Kidney (tissue), 14 donors: ENCODE measurements around the gene TEX14. TPM values are rescaled to one million over a fixed set of nuclear protein-coding genes. Genes with fewer than 3 reads are reported as not detected.

Source experiments
- DNase-seq, 5 donors: peaks; one replicate each; pipeline ENCODE4 v3.0.0-alpha.2; 2013 to 2020
- FAIRE-seq: peaks from 2 replicates; lab custom pipeline; 2012; peaks lifted over from hg19 to GRCh38; lab: Jason Lieb, UNC
- H3K27ac ChIP-seq, 2 donors: one replicate each; pipeline ENCODE4 v1.7.0; 2013; ENCODE audit warnings: low read depth in 2 of 2, low read length in 2 of 2, inconsistent platforms in 1 of 2
- H3K27me3 ChIP-seq: one replicate; pipeline ENCODE4 v1.7.1; 2013; ENCODE audit warnings: low read length, inconsistent platforms; ENCODE audit not compliant: control insufficient read depth, insufficient read depth
- H3K36me3 ChIP-seq, 3 donors: one replicate each; pipeline versions ENCODE4 v1.7.0 to v1.7.1; 2013; ENCODE audit warnings: low read length in 3 of 3, control low read depth in 1 of 3, inconsistent platforms in 1 of 3; ENCODE audit not compliant: insufficient read depth in 3 of 3, control insufficient read depth in 2 of 3
- H3K4me1 ChIP-seq, 3 donors: one replicate each; pipeline versions ENCODE4 v1.7.0 to v1.7.1; 2013; ENCODE audit warnings: low read length in 3 of 3, inconsistent platforms in 1 of 3, low read depth in 1 of 3; ENCODE audit not compliant: control insufficient read depth in 2 of 3, insufficient read depth in 2 of 3
- H3K4me3 ChIP-seq, 3 donors: one replicate each; pipeline versions ENCODE4 v1.7.0 to v1.8.1; 2013; ENCODE audit warnings: low read length in 3 of 3, control low read depth in 1 of 3, inconsistent platforms in 1 of 3
- H3K9ac ChIP-seq, 3 donors: one replicate each; pipeline versions ENCODE4 v1.7.0 to v1.7.1; 2013; ENCODE audit warnings: low read length in 3 of 3, control low read depth in 1 of 3, inconsistent platforms in 1 of 3
- H3K9me3 ChIP-seq, 3 donors: one replicate each; pipeline versions ENCODE4 v1.7.0 to v1.7.1; 2013; ENCODE audit warnings: low read length in 3 of 3, control low read depth in 1 of 3, inconsistent platforms in 1 of 3; ENCODE audit not compliant: control insufficient read depth in 2 of 3, insufficient read depth in 1 of 3
- CTCF ChIP-seq: IDR thresholded peaks from 3 replicates; pipeline ENCODE4 v1.5.1; 2012; ENCODE audit warnings: mild to moderate bottlenecking, moderate library complexity, borderline replicate concordance; ENCODE audit not compliant: insufficient read depth; ENCODE audit errors: extremely low read depth
- intact Hi-C: fragments of 100-400 bp; cut with DNase I; formaldehyde crosslinking; loops from one replicate; pipeline ENCODE4 v1.11.1; 2022
- polyA plus RNA-seq: library from polyadenylated mRNA; stranded (reverse); fragments of 350-450 nt; fragmentation: Illumina TruSeq; extraction: RNeasy Lipid Tissue Mini Kit (QIAGEN cat#74804); gene quantifications from one replicate; pipeline ENCODE4 v1.2.3, GENCODE V29; 2014; ENCODE audit warnings: low read depth, low replicate concordance; ENCODE audit not compliant: insufficient read depth
- total RNA-seq: library from RNA; stranded (reverse); fragmentation: NEBNext Ultra II Directional; extraction: Animal tissue kit (Norgen Biotek cat#: 25700); gene quantifications from one replicate; pipeline ENCODE4 v1.2.1, GENCODE V29; 2021
- donor health status: control.
- donor health status: control.
- donor health status: control.
- donor health status: control.
- donor health status: control.
- donor health status: DM: yes; HTN: yes; CAD: no.
- donor health status: Normal renal cell carcinoma (clear cell type).

TEX14 gene
- total and polyA plus RNA-seq, 2 donors from 2014 or later: 0.09 to 0.22 TPM

DNA sequence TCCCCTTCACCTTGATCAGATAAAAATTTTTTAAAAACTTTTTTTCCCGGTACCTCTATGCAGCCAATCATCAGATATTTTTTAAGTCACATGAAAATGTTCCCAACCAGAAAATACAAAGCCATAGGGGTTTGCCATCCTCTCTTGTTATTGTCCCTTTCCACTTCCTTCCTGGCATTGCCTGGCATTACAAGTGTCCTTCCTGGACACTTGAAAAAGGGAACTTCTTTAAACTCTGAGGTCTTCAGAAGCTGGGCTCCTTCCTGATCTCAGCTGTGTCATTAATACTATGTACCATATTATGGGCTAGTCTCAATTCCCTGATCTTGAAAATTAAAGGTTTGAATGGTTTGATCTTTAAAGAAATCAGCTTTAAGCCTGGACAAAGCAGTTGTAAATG lies 64.9 kb downstream of the TEX14 start:
- intact Hi-C loops: no loop called here
- DNase-seq: no peak
- TF ChIP-seq CTCF: no peak
- no peak overlapping the region for H3K4me3 ChIP-seq
- H3K36me3 ChIP-seq: no peaks in the 10 kb centered on the region
- no peak overlapping the region for H3K9ac ChIP-seq
- no peak overlapping the region for H3K27ac ChIP-seq
- H3K4me1 ChIP-seq: no peaks in the 10 kb centered on the region
- no peak for FAIRE-seq
- H3K27me3 ChIP-seq: no peaks in the 10 kb centered on the region
- no peaks in the 10 kb centered on the region for H3K9me3 ChIP-seq

- H3K9me3 ChIP-seq: no peaks in the 10 kb centered on the region
- DNase-seq (no peak), FAIRE-seq (no peak)
- no peaks in the 10 kb centered on the region for H3K27me3 ChIP-seq
- H3K4me1 ChIP-seq: no peaks in the 10 kb centered on the region
- TF ChIP-seq CTCF: no peak
- H3K4me3 ChIP-seq: no peak overlapping the region
- no peaks in the 10 kb centered on the region for H3K36me3 ChIP-seq
- no peak overlapping the region for H3K27ac ChIP-seq
- no peak overlapping the region for H3K9ac ChIP-seq
- intact Hi-C loops: no loop called here
These were observed 67.1 kb downstream of the TEX14 start for GRCh38 chr17:58624751-58625150.

- DNase-seq: no peak
These were observed 70.7 kb downstream of the TEX14 start for GRCh38 chr17:58621174-58621573.

More at GRCh38 chr17:58621174-58621573, 70.7 kb downstream of the TEX14 start:
- H3K4me1 ChIP-seq: no peaks in the 10 kb centered on the region
- H3K36me3 ChIP-seq: no peaks in the 10 kb centered on the region
- TF ChIP-seq CTCF: no peak
- H3K9ac ChIP-seq: no peak overlapping the region
- no peak overlapping the region for H3K4me3 ChIP-seq
- intact Hi-C loops: no loop called here
- FAIRE-seq: no peak
- H3K27ac ChIP-seq: no peak overlapping the region
- H3K9me3 ChIP-seq: no peaks in the 10 kb centered on the region
- H3K27me3 ChIP-seq: no peaks in the 10 kb centered on the region
